ENCODE data around the gene MOB3A. TPM values are rescaled to one million over a fixed set of nuclear protein-coding genes. Genes with fewer than 3 reads are reported as not detected.

Gene MOB3A
- total and polyA plus RNA-seq, 10 of the 15 experiments (the other 5 are each of a cell fraction or from before 2014, with no cell fraction given): 7.5 to 229 (median 79.4) TPM

- TF ChIP-seq NKRF (conservative IDR thresholded peaks at IDR 0.05): no peak
- TF ChIP-seq EP300 (IDR thresholded peaks at IDR 0.05; ENCODE audit: borderline replicate concordance in 1 of 2, control insufficient read depth in 1 of 2, low read depth in 2 of 2, low read length in 2 of 2): no peak
- no peak for TF ChIP-seq E4F1 (IDR thresholded peaks at IDR 0.05; ENCODE audit: borderline replicate concordance, partially characterized antibody)
- TF ChIP-seq BCL11A (IDR thresholded peaks at IDR 0.05; ENCODE audit: low read depth, low read length): no peak
- no peak for TF ChIP-seq RAD51 (IDR thresholded peaks at IDR 0.05)
- no peak for TF ChIP-seq PAX5 (IDR thresholded peaks at IDR 0.05; ENCODE audit: borderline replicate concordance, low read depth, low read length)
- 0 out of 2 replicates have a peak, but pooled peaks have one; percentile 6 for TF ChIP-seq RELB (IDR thresholded peaks at IDR 0.05; ENCODE audit: low read depth)
- TF ChIP-seq GATAD2B (conservative IDR thresholded peaks at IDR 0.05; ENCODE audit: low read depth): no peak
- no peak for TF ChIP-seq POU2F2 (IDR thresholded peaks at IDR 0.05; ENCODE audit: borderline replicate concordance, low read depth, low read length)
- no peak for TF ChIP-seq NRF1 (conservative IDR thresholded peaks at IDR 0.05; ENCODE audit: low read depth, low read length)
- TF ChIP-seq SIN3A (IDR thresholded peaks at IDR 0.05; ENCODE audit: low read depth, low read length): no peak
- TF ChIP-seq ZZZ3 (IDR thresholded peaks at IDR 0.05; ENCODE audit: control insufficient read depth, insufficient read length, low read depth): no peak
- no peak for TF ChIP-seq TAF1 (IDR thresholded peaks at IDR 0.05; ENCODE audit: borderline replicate concordance, low read depth, low read length)
- TF ChIP-seq BCLAF1 (IDR thresholded peaks at IDR 0.05): no peak
- TF ChIP-seq NR2F1 (conservative IDR thresholded peaks at IDR 0.05): no peak
- no peak for TF ChIP-seq MAX (IDR thresholded peaks at IDR 0.05; ENCODE audit: low read depth, low read length)
- no peak for TF ChIP-seq KLF5 (IDR thresholded peaks at IDR 0.05; ENCODE audit: partially characterized antibody)
- no peak for TF ChIP-seq IRF4 (IDR thresholded peaks at IDR 0.05; ENCODE audit: low read depth, low read length)
- TF ChIP-seq BCL3 (IDR thresholded peaks at IDR 0.05; ENCODE audit: borderline replicate concordance, insufficient read depth, low read depth, low read length, poor library complexity, severe bottlenecking): no peak
- TF ChIP-seq BACH1 (IDR thresholded peaks at IDR 0.05; ENCODE audit: borderline replicate concordance): 0 out of 2 replicates have a peak, but pooled peaks have one; percentile 36
Observed at GRCh38 chr19:2047076-2047448, 49.1 kb downstream of the MOB3A start (continued).

Data from GM12878 (cell line).